ENCODE data around the gene KDF1. TPM values are rescaled to one million over a fixed set of nuclear protein-coding genes. Genes with fewer than 3 reads are reported as not detected.
A peak's percentile ranks its signal among the peaks of the same experiment; 100 is the strongest.

KDF1 gene
- total and polyA plus RNA-seq, 2 of the 13 experiments (the other 11 are each of a cell fraction or from before 2014, with no cell fraction given): 1.9 to 4.9 TPM

- TF ChIP-seq RERE (CRISPR knock-in tag; IDR thresholded peaks at IDR 0.05; ENCODE audit: low read depth): peak; percentile 59; the same call in 1 of the 2 replicates
- peak; percentile 73; the same call in 1 of the 2 replicates for TF ChIP-seq NCOA1 (CRISPR knock-in tag; IDR thresholded peaks at IDR 0.05)
- no peak; the same call in 1 of the 2 replicates for TF ChIP-seq TRAFD1 (CRISPR knock-in tag; IDR thresholded peaks at IDR 0.05; ENCODE audit: borderline replicate concordance)
- no peak for TF ChIP-seq ARNT (IDR thresholded peaks at IDR 0.05)
- TF ChIP-seq ZNF318 (CRISPR knock-in tag; IDR thresholded peaks at IDR 0.05): no peak; the same call in 1 of the 2 replicates
- no peak; the same call in 1 of the 2 replicates for TF ChIP-seq ZNF737 (CRISPR knock-in tag; IDR thresholded peaks at IDR 0.05; ENCODE audit: borderline replicate concordance)
- peak; percentile 43 for TF ChIP-seq XRCC5 (optimal IDR thresholded peaks at IDR 0.05; ENCODE audit: low read length)
- TF ChIP-seq ZNF652 (CRISPR knock-in tag; IDR thresholded peaks at IDR 0.05; ENCODE audit: borderline replicate concordance, low read depth): peak; percentile 69; the same call in 1 of the 2 replicates
- TF ChIP-seq SOX5 (CRISPR knock-in tag; IDR thresholded peaks at IDR 0.05; ENCODE audit: borderline replicate concordance): peak; percentile 91
- peak; percentile 91 for TF ChIP-seq BCL6 (CRISPR knock-in tag; IDR thresholded peaks at IDR 0.05)
- TF ChIP-seq ZNF567 (CRISPR knock-in tag; IDR thresholded peaks at IDR 0.05; ENCODE audit: borderline replicate concordance): peak; percentile 61; the same call in 1 of the 2 replicates
These were observed 22.1 kb downstream of the KDF1 start (continued) for GRCh38 chr1:26938004-26938658.
